ENCODE measurements around the gene NOL9. TPM values are rescaled to one million over a fixed set of nuclear protein-coding genes. Genes with fewer than 3 reads are reported as not detected.

The NOL9 gene
- total and polyA plus RNA-seq, 2 of the 13 experiments (the other 11 are each of a cell fraction or from before 2014, with no cell fraction given) = 18.0 to 24.7 TPM

GRCh38 chr1:6582370-6582769 is 28.1 kb upstream of the NOL9 start (continued):
- TF ChIP-seq ZSCAN5A (CRISPR knock-in tag; IDR thresholded peaks at IDR 0.05; ENCODE audit: borderline replicate concordance) = no peak
- no peak for TF ChIP-seq ZNF224 (CRISPR knock-in tag; IDR thresholded peaks at IDR 0.05)
- TF ChIP-seq MATR3 (CRISPR knock-in tag; IDR thresholded peaks at IDR 0.05) = no peak
- no peak for TF ChIP-seq ZSCAN30 (CRISPR knock-in tag; IDR thresholded peaks at IDR 0.05)
- no peak for TF ChIP-seq ZMAT5 (CRISPR knock-in tag; IDR thresholded peaks at IDR 0.05; ENCODE audit: borderline replicate concordance, low read depth)
- no peak for TF ChIP-seq ZNF234 (CRISPR knock-in tag; conservative IDR thresholded peaks at IDR 0.05)
- no peak for TF ChIP-seq ZBTB49 (CRISPR knock-in tag; IDR thresholded peaks at IDR 0.05; ENCODE audit: borderline replicate concordance)
- no peak for TF ChIP-seq CHCHD3 (CRISPR knock-in tag; IDR thresholded peaks at IDR 0.05)
- no peak for TF ChIP-seq ZBTB34 (CRISPR knock-in tag; IDR thresholded peaks at IDR 0.05)
- TF ChIP-seq ZNF605 (CRISPR knock-in tag; IDR thresholded peaks at IDR 0.05) = no peak
- no peak for TF ChIP-seq TBX3 (IDR thresholded peaks at IDR 0.05; ENCODE audit: borderline replicate concordance)
- no peak for TF ChIP-seq RORA (CRISPR knock-in tag; IDR thresholded peaks at IDR 0.05)
- TF ChIP-seq THRA (CRISPR knock-in tag; IDR thresholded peaks at IDR 0.05; ENCODE audit: borderline replicate concordance) = 0 out of 2 replicates have a peak, but pooled peaks have one; percentile 70
- no peak for TF ChIP-seq STAT5B (CRISPR knock-in tag; IDR thresholded peaks at IDR 0.05)
- TF ChIP-seq CENPX (CRISPR knock-in tag; IDR thresholded peaks at IDR 0.05) = no peak
- TF ChIP-seq DMTF1 (CRISPR knock-in tag; IDR thresholded peaks at IDR 0.05) = no peak
- TF ChIP-seq ZMAT3 (CRISPR knock-in tag; conservative IDR thresholded peaks at IDR 0.05) = 0 out of 2 replicates have a peak, but pooled peaks have one; percentile 30
- no peak for TF ChIP-seq ZNF782 (CRISPR knock-in tag; IDR thresholded peaks at IDR 0.05; ENCODE audit: borderline replicate concordance)
- peak; percentile 100 for TF ChIP-seq SAP130 (CRISPR knock-in tag; IDR thresholded peaks at IDR 0.05; ENCODE audit: low read depth)
- TF ChIP-seq SYNCRIP (IDR thresholded peaks at IDR 0.05; ENCODE audit: insufficient read depth, low read depth, low read length) = no peak
- TF ChIP-seq ARID2 (CRISPR knock-in tag; IDR thresholded peaks at IDR 0.05; ENCODE audit: borderline replicate concordance) = no peak
- TF ChIP-seq MED8 (CRISPR knock-in tag; IDR thresholded peaks at IDR 0.05; ENCODE audit: insufficient replicate concordance) = no peak
